ENCODE data around the gene MRPL4.
A peak's percentile ranks its signal among the peaks of the same experiment; 100 is the strongest.

Gene MRPL4

DNA sequence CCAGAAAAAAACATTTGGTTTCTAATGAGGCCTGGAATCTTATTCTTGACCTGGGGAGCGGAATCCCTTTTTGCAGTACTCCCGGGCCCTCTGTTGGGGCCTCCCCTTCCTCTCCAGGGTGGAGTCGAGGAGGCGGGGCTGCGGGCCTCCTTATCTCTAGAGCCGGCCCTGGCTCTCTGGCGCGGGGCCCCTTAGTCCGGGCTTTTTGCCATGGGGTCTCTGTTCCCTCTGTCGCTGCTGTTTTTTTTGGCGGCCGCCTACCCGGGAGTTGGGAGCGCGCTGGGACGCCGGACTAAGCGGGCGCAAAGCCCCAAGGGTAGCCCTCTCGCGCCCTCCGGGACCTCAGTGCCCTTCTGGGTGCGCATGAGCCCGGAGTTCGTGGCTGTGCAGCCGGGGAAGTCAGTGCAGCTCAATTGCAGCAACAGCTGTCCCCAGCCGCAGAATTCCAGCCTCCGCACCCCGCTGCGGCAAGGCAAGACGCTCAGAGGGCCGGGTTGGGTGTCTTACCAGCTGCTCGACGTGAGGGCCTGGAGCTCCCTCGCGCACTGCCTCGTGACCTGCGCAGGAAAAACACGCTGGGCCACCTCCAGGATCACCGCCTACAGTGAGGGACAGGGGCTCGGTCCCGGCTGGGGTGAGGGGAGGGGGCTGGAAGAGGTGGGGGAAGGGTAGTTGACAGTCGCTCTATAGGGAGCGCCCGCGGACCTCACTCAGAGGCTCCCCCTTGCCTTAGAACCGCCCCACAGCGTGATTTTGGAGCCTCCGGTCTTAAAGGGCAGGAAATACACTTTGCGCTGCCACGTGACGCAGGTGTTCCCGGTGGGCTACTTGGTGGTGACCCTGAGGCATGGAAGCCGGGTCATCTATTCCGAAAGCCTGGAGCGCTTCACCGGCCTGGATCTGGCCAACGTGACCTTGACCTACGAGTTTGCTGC, 35.1 kb downstream of the MRPL4 start, which contains the start of gene ICAM4:
ICAM4 (plus strand) TSS at position 153 of the 935 bp plus-strand sequence; CDS start at position 211, 58 bp downstream.
- no peak for DNase-seq (ENCODE audit: low read depth in 2 of 2, low spot score in 1 of 2)

DNA sequence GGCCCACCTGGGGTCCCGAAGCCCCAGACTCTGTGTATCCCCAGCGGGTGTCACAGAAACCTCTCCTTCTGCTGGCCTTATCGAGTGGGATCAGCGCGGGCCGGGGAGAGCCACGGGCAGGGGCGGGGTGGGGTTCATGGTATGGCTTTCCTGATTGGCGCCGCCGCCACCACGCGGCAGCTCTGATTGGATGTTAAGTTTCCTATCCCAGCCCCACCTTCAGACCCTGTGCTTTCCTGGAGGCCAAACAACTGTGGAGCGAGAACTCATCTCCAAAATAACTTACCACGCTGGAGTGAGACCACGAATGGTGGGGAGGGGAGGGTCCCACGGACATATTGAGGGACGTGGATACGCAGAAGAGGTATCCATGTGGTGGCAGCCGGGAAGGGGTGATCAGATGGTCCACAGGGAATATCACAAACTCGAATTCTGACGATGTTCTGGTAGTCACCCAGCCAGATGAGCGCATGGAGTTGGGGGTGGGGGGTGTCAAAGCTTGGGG, 36.7 kb downstream of the MRPL4 start:
- no peak for DNase-seq (ENCODE audit: low read depth in 2 of 2, low spot score in 1 of 2)

DNA sequence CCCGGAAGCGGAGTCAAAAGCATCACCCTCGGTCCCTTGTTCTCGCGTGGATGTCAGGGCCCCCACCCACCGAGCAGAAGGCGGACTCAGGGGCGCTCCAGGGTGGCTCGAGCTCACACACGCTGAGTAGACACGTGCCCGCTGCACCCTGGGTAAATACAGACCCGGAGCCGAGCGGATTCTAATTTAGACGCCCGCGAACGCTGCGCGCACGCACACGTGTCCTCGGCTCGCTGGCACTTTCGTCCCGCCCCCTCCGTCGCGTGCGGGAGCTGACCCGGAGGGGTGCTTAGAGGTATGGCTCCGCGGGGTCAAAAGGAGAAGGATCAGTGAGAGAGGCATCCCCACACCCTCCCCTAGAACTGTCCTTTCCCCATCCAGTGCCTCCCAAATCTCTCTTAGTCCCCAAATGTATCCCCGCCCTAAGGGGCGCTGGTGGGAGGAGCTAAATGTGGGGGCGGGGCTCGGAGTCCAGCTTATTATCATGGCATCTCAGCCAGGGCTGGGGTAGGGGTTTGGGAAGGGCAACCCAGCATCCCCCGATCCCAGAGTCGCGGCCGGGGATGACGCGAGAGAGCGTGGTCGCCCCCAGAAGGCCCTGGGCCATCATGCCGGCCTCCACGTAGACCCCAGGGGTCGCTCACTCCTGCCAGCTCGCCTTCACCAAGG, 37.3 kb downstream of the MRPL4 start:
- DNase-seq (ENCODE audit: low read depth in 2 of 2, low spot score in 1 of 2) = peak in 1 of 2 donors; percentile 51

DNA sequence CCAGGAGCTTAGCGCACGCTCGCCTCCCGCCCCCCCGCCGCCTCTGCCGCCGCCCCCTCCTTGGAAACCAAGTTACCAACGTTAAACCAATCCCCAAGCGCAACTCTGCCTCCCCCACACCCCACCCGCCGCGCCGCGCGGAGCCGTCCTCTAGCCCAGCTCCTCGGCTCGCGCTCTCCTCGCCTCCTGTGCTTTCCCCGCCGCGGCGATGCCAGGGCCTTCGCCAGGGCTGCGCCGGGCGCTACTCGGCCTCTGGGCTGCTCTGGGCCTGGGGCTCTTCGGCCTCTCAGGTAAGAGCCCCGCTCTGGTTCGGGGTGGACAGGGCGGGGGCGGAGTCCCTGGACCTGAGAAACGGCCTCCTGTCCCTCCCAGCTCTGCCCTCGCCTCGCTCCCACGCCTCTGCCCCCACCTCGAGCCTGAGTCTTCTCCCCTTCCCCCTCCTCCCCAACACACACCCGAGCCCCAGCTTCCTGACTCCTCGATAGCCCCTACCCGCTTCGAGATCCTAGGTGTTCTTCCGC, 37.9 kb downstream of the MRPL4 start, which contains the start of gene ICAM5:
ICAM5 (plus strand) TSS at position 117 of the 521 bp plus-strand sequence; CDS start at position 209, 92 bp downstream.
- peak in 1 of 2 donors; percentile 55 for DNase-seq (ENCODE audit: low read depth in 2 of 2, low spot score in 1 of 2)

DNA sequence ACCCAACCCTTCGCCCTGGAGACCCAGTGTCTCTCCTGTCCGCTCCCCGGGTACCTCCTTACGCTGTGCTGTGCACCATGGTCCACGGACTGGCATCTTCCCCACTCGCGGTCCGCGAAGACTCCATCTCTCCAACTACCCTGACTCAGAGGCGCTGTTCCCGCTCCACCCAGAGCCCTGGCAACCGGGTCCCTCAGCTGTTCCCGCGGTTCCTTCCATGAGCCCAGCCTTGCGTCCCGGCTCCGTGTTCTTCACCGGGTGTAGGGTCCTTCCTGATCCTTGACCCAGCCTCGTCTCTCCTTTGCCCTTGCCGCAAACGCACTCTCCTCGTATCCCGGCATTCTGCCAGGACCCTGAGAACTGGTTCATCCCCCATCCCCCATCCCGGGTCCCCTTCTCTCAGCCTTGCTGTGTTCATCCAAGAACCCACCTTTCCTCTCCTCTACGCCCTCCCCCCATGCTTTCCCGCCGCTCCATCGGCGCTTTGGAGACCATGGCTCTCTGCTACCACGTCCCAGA, 38.4 kb downstream of the MRPL4 start:
- no peak for DNase-seq (ENCODE audit: low read depth in 2 of 2, low spot score in 1 of 2)

DNA sequence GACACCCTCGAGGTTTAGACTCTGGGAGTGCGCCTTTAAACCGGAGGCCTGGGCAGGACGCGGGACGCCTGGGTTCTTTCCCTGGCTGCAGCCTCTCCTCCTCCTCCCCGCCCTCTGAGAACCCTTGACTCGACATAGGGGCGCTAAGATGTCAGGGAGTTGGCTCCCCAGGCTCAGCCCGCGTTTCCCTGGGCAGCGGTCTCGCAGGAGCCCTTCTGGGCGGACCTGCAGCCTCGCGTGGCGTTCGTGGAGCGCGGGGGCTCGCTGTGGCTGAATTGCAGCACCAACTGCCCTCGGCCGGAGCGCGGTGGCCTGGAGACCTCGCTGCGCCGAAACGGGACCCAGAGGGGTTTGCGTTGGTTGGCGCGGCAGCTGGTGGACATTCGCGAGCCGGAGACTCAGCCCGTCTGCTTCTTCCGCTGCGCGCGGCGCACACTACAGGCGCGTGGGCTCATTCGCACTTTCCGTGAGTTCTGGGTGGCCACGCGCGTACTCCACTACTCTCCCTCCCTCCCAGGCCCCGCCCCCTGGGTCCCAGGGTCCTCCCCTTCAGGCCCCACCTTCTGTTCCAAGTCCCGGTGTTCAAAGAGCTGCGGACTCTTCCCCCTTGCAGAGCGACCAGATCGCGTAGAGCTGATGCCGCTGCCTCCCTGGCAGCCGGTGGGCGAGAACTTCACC, 39.0 kb downstream of the MRPL4 start:
- DNase-seq (ENCODE audit: low read depth in 2 of 2, low spot score in 1 of 2) = peak in 1 of 2 donors; percentile 40

DNA sequence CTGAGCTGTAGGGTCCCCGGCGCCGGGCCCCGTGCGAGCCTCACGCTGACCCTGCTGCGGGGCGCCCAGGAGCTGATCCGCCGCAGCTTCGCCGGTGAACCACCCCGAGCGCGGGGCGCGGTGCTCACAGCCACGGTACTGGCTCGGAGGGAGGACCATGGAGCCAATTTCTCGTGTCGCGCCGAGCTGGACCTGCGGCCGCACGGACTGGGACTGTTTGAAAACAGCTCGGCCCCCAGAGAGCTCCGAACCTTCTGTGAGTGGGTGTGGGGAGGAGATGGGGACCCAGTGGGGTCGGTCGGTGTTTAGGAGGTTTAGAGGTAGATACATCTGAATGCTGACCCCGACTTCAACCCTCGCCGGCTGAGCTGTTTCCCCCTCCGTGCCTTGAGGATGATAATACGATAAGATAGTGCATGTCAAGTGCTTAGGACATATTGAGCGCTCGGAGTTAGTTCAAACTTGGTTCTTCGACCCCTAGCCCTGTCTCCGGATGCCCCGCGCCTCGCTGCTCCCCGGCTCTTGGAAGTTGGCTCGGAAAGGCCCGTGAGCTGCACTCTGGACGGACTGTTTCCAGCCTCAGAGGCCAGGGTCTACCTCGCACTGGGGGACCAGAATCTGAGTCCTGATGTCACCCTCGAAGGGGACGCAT, 39.7 kb downstream of the MRPL4 start:
- DNase-seq (ENCODE audit: low read depth in 2 of 2, low spot score in 1 of 2) = no peak

DNA sequence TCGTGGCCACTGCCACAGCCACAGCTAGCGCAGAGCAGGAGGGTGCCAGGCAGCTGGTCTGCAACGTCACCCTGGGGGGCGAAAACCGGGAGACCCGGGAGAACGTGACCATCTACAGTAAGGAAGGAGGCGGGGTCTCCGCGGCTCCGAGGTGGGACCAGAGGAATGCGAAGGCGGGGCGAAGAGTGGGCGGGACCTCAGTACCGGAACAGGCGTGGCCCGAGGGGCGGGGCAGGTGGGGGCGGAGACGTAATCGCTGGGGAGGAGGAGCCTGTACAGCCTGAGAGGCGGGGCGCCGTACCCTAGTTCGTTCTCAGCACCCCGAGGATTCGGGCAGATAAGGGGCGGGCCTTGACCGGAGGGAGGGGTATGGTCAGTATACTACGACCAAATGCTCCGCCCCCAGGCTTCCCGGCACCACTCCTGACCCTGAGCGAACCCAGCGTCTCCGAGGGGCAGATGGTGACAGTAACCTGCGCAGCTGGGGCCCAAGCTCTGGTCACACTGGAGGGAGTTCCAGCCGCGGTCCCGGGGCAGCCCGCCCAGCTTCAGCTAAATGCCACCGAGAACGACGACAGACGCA, 40.3 kb downstream of the MRPL4 start:
- DNase-seq (ENCODE audit: low read depth in 2 of 2, low spot score in 1 of 2) = peak in 1 of 2 donors; percentile 55

DNA sequence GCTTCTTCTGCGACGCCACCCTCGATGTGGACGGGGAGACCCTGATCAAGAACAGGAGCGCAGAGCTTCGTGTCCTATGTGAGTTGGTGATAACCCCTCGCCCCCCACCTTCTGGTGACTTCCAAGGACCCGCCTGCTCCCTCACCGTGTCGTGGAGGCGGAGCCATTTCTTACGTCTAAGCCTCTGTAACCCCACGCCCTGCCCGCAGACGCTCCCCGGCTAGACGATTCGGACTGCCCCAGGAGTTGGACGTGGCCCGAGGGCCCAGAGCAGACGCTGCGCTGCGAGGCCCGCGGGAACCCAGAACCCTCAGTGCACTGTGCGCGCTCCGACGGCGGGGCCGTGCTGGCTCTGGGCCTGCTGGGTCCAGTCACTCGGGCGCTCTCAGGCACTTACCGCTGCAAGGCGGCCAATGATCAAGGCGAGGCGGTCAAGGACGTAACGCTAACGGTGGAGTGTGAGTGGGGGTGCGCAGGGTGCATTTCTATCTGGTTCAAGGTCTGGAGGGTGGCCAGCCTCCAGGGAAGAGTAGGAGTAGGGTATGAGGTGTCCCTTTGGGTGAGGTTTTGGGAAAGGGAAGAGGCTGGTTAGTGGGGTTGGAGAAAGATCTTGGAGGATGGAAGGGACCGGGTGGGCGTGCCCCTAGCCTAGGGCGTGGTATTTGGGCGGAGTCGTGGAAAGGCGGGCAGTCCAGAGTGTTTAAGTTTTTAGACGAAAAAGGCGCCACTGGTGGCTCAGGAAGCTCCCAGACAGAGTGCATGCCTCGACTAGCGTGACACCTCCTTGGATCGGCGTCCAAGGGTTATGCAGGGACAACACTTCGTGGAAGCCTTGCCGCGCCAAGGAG, 41.0 kb downstream of the MRPL4 start:
- DNase-seq (ENCODE audit: low read depth in 2 of 2, low spot score in 1 of 2) = no peak

DNA sequence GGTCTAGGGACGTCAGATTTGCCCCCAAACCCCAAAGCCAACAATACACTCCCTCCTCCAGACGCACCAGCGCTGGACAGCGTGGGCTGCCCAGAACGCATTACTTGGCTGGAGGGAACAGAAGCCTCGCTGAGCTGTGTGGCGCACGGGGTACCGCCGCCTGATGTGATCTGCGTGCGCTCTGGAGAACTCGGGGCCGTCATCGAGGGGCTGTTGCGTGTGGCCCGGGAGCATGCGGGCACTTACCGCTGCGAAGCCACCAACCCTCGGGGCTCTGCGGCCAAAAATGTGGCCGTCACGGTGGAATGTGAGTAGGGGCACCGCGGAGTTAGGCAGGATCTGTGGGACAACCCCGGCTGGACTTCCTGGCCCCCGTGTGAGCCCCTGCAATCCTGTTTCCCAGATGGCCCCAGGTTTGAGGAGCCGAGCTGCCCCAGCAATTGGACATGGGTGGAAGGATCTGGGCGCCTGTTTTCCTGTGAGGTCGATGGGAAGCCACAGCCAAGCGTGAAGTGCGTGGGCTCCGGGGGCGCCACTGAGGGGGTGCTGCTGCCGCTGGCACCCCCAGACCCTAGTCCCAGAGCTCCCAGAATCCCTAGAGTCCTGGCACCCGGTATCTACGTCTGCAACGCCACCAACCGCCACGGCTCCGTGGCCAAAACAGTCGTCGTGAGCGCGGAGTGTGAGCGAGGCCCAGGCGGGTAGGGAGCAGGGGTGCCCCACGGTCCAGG, 41.8 kb downstream of the MRPL4 start:
- no peak for DNase-seq (ENCODE audit: low read depth in 2 of 2, low spot score in 1 of 2)

DNA sequence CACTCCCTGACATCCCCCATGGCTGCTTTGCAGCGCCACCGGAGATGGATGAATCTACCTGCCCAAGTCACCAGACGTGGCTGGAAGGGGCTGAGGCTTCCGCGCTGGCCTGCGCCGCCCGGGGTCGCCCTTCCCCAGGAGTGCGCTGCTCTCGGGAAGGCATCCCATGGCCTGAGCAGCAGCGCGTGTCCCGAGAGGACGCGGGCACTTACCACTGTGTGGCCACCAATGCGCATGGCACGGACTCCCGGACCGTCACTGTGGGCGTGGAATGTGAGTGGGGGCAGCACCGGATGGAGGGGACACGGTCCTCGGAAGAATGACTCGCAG, 42.3 kb downstream of the MRPL4 start:
- DNase-seq (ENCODE audit: low read depth in 2 of 2, low spot score in 1 of 2) = no peak

DNA sequence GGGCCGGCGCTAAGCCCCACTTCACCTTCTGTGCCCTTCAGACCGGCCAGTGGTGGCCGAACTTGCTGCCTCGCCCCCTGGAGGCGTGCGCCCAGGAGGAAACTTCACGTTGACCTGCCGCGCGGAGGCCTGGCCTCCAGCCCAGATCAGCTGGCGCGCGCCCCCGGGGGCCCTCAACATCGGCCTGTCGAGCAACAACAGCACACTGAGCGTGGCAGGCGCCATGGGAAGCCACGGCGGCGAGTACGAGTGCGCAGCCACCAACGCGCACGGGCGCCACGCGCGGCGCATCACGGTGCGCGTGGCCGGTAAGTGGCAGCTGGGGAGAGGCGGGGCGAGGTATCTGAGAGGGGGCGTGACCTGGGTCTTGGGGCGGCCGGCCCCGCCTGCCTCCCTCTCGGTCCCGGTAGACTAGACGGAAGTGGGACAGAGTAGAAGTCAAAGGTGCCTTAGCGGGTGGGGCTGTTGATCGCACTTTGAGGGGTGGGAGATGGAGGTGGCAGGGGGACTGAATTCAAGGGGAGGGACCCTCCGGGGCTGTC, 43.4 kb downstream of the MRPL4 start:
- peak in 1 of 2 donors; percentile 46 for DNase-seq (ENCODE audit: low read depth in 2 of 2, low spot score in 1 of 2)

DNA sequence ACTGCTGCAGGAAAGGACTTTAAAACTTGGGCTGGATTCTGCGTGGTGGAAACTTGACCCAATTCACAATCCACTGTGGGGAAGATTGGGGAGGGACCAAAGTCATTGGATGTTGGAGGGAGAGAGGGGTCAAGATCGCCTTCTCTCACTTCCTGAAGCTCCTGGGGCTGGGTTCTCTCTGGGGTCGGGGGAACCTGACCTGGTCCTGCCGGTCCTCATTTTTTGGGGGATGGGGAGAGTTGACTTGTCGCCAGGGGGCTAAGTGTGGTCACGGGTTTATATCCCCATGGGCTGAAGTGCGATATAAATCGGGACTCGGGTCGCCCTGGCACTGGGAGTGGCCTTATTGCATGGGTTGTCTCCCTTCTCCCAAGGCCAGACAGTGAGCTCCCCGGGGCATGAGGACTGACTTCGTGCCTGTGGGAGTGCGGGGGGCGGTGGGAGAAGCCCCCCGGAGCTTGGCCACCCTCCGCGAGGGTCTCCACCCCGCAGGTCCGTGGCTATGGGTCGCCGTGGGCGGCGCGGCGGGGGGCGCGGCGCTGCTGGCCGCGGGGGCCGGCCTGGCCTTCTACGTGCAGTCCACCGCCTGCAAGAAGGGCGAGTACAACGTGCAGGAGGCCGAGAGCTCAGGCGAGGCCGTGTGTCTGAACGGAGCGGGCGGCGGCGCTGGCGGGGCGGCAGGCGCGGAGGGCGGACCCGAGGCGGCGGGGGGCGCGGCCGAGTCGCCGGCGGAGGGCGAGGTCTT, 44.0 kb downstream of the MRPL4 start:
- DNase-seq (ENCODE audit: low read depth in 2 of 2, low spot score in 1 of 2) = no peak

DNA sequence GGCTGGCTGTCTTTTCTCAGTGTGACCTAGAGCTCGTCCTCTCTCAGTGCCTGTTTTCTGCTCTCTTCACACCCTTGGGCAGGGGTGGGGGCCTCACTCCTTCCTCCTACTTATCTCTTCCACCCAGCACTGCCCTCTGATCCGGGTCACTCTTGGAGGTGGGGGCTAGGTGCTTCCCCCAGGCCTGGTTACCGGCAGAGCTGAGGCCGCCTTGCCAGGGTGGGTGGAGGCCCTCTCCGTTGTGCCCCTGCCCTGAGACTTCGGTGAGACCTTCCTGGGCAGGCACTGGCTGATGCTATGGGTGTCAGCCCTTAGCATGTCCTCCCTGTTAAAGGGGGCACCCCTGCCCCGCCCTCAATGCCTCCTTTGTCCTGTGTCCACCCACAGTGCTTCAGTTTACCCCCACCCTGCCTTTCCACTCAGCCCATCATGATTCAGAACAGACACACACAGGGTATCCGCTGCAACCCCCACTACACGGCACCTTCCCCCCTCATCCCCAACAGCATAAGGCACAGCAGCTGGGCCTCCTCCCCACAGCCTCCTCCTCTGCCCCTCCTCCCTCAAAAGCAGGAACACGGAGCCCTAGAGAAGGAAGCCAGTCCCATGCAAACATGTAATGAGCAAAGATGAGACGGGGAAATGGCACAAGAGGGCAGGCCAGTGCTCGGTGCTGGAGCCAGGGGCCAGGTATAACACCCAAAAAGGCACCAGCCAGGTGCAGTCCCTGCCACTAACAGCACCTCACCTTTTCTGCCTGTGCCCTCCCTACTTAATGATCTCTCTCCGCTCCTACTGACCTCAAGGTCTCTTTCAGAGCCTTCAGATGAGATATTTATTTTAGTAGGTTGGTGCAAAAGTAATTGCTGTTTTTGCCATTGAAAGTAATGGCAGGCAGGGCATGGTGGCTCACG, 47.8 kb downstream of the MRPL4 start:
- DNase-seq (ENCODE audit: low read depth in 2 of 2, low spot score in 1 of 2) = no peak

DNA sequence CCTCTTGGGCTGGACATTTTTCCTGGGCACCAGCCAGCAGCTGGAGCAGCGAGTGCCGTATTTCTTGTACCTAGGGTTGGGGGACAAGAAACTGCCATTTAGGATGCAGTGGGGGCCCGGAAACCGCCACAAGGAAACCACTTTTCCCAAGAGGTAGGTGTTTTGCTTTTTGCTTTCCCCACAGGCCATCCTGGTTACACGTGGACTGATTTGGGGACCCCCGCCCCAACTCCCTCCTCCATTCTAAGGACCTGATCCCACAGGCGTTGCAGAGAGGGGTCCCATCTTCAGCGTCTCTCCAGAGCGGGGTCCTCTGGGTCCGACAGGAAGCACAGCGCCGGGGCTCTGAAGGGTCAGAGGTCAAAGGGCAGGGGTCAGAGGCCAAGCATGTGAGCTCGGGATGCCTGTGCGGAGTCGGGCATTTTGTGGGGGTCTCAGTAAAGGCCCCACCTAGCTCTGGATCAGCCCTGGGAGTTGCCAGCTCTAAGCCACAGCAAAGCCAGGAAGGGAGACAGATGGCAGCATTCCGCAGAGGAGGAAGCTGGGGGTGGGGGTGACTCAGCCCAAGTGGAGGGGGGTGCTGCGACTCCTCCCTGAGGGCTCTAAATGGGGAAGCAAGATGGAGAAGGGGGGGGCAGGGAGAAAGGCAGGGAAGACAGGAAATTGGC, 53.3 kb downstream of the MRPL4 start:
- no peak for DNase-seq (ENCODE audit: low read depth in 2 of 2, low spot score in 1 of 2)

DNA sequence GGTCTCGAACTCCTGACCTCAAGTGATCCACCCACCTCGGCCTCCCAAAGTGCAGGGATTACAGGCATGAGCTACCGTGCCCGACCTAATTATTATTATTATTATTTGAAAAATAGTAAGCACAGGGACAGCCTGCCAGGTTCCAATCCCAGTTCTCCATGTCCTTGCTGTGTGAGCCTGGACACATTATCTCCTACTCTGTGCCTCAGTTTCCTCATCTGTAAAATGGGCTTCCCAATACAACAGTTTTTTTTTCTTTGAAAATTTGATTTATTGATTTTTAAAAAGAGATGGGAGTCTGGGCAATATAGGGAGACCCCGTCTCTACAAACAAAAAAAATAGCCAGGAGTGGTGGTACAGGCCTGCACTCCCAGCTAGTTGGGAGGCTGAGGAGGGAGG, 54.3 kb downstream of the MRPL4 start:
- DNase-seq (ENCODE audit: low read depth in 2 of 2, low spot score in 1 of 2) = no peak

Measured in stimulated activated CD8-positive, alpha-beta memory T cell treated with anti-CD3 and anti-CD28 coated beads, Interleukin-4, amount 100 ng/mL, for 4 hours (primary cell).